Activated T-cell treated with anti-CD3 and anti-CD28 coated beads for 48 hours (primary cell): ENCODE measurements around the gene STAB1.
"Not testable (repeated sequence)": the region's sequence is repeated elsewhere in the genome, so short reads cannot be mapped to it uniquely, and the experiment has no call there.

Experiments used
- DNase-seq: peaks from one replicate; pipeline ENCODE4 v3.0.0-alpha.2; 2020; ENCODE audit warnings: low read depth

STAB1 gene

GRCh38 chr3:52523386-52524257 is 28.5 kb downstream of the STAB1 start:
- no peak for DNase-seq

GRCh38 chr3:52524258-52524751 is 29.2 kb downstream of the STAB1 start:
- DNase-seq = no peak

- DNase-seq = no peak
These were observed 29.9 kb downstream of the STAB1 start for GRCh38 chr3:52524752-52525679.

GRCh38 chr3:52525680-52526561 is 30.8 kb downstream of the STAB1 start:
- DNase-seq = no peak

- DNase-seq = not testable (repeated sequence)
These were observed 31.5 kb downstream of the STAB1 start for GRCh38 chr3:52526671-52527038.

GRCh38 chr3:52527039-52527731 is 32.0 kb downstream of the STAB1 start:
- DNase-seq = no peak

GRCh38 chr3:52527732-52528585 is 32.8 kb downstream of the STAB1 start:
- no peak for DNase-seq

- DNase-seq = no peak
These were observed 33.6 kb downstream of the STAB1 start for GRCh38 chr3:52528586-52529375.

GRCh38 chr3:52529376-52530333 is 34.5 kb downstream of the STAB1 start:
- no peak for DNase-seq

GRCh38 chr3:52530918-52531826 is 36.0 kb downstream of the STAB1 start:
- DNase-seq = no peak

GRCh38 chr3:52531860-52532516 is 36.9 kb downstream of the STAB1 start:
- no peak for DNase-seq

GRCh38 chr3:52532517-52532837 is 37.3 kb downstream of the STAB1 start:
- DNase-seq = no peak

- DNase-seq = peak; percentile 19
These were observed 37.9 kb downstream of the STAB1 start for GRCh38 chr3:52532838-52533622.

GRCh38 chr3:52533623-52534280 is 38.6 kb downstream of the STAB1 start, which contains the start of gene NT5DC2:
Gene NT5DC2 (minus strand): TSS chr3:52533857. CDS start chr3:52533737, 120 bp downstream.
- peak; percentile 75 for DNase-seq
